HG02870 (cell line): ENCODE measurements around the gene TFB1M.

Experiments
- ATAC-seq: cut with Tn5 transposase; IDR thresholded peaks from one replicate; pipeline ENCODE4 v1.9.1; 2021; ENCODE audit warnings: mild to moderate bottlenecking, moderate library complexity; ENCODE audit not compliant: unreplicated experiment

Gene TFB1M

DNA sequence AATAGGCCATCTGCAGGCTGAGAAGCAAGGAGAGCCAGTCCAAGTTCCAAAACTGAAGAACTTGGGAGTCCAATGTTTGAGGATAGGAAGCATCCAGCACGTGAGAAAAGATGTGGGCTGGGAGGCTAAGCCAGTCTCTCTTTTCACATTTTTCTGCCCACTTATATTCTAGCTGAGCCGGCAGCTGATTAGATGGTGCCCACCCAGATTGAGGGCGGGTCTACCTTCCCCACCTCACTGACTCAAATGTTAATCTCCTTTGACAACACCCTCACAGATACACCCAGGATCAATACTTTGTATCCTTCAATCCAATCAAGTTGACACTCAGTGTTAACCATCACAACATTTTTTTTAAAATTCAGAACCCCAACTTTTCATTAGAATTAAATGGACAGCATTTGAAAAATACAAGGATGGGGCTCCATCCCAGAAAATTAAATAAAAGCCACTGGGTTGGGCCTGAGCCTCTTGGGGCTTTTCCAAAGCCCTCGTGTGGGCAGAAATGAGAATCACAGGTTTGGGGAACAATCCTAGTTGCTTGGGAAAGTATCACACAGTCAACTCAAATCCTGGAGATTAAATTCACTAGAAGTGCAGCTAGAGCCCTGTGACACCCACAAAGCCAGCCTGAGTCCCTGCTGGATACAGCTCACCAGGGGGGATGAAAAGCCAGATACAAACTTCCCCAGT, 48.3 kb downstream of the TFB1M start:
- no peak for ATAC-seq

DNA sequence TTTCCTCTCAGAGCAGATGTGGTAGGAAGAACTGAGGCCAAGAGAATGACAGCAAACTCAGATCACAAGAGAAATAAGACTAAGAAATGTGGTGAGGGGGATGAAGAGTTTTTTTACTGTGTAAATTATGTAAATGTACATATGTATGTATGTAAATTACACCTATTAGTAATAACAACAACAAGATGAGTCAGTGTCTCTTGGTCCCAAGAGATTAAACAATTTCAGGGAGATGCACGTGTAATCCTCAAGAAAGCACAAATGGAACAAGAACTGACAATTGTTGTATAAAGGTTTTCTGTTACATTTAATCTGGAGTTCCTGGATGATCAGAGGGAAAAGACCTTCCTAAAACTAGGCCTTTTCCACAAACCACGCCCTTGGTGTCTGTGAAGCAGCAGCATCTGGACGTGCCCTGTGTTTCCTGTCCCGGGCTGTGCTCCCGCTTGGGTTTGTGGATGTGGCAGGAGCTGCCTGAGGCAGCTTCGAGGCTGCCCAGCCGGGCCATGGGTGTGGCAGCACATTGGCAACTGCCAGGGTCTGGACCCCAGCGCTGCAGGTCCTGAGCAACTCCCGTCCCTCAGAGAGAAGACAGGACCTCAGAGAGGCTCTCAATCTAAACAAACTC, 49.5 kb downstream of the TFB1M start:
- ATAC-seq = no peak

DNA sequence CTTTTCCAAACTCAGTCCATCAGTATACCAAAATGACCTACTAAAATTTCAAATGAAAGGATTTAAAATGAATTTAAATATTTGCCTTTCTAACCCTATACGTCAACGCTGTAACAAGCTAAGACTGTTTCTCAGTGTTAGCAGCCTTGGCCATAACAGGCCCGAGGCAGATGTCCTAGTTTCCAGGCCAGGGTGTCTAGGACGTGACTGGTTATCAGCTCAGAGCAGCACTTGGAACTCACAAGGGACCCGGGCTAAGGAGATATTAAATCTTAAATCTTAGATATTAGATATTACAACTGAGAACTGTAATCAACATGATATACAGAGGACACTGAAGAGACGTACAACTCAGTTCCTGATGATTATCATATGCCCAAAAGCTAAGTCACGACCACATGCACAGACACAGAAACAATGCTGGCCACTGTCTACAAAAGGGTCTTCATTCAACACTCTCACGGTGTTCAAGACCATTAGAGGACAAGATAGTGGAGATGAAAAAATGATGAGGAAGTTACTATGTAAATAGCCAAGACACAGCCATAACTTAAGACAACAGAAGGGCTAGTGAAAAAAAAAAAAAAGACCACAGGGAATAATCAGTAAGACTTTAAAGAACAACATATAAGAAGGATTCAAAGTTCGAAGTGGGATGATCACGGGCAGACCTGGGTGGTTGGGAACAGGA, 50.8 kb downstream of the TFB1M start, which contains the start of gene CLDN20:
CLDN20 (plus strand) TSS at position 641 of the 691 bp plus-strand sequence. CDS start 11,707 bp downstream, outside the sequence.
- no peak for ATAC-seq

DNA sequence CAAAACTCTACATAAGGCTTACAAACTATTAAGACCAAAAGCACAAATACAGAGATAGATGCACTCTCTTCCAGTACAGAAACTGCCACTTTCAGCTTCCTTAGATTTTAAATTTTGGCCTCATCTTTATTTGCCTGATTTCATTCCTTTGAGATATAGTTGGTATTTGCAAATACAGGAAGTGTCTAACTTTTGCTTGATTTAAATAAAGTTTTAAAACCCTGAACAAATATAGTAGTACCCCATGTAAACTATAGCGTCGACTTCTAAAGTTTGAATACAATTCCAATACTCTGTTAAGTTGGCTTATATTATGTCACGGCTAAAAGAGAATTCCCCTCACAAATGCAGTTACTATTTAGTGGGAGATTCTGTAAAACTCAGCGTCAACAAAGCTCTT, 51.6 kb downstream of the TFB1M start:
- ATAC-seq = no peak

DNA sequence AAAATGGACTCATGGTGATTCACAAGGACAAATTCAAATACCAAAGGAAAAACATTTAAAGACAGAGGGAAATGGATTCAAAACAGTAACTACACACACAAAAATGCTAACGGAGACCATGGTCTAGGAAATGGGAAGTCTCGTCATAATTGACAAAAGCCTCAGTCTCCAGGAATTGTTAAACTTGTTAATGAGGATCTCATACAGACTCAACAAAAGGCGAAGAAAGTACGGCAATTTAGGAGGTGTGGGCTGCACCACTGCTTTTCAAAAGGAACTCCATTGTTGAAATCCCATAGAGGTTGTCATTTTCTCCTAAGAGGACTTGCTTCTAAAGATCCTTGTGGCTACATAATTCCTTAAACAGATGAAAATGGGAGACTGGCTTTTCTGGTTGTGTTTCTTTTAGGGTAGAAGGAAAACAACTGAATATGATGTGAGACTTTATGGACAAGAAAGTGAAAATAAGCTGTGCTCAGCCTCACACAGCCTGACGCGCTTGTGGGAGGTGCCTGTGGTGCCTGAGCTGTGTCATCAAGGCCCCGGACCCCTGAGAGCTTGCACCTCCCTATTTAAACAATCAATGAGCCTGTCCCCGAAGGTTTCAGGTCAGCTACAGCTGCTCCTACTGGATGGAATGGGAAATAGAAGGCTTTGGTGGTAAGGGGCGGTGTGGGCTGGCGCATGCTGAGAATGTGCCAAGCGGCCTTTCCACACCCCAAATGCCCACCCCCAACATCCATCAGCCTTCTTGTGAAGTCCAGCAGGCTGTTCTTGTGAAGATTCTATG, 53.0 kb downstream of the TFB1M start:
- ATAC-seq = no peak

DNA sequence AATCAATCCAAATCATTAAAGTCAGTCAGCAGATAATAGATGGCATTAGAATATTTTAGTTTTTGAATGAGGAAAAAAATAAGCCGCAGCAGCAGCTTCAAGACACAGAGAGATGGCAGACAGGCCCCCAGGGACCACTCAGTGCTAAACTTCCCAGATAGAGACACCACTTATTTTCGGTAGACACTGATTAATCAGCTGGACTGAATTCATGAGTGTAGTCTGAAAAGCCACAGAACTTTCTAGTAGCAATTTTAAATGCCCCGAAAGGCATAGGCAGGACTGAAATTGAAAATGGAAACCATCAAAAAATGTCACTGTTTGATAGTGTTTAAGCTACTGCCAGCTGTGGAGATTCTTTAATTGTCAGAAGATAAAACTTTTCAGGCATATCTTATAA, 53.6 kb downstream of the TFB1M start:
- peak; percentile 57 for ATAC-seq

DNA sequence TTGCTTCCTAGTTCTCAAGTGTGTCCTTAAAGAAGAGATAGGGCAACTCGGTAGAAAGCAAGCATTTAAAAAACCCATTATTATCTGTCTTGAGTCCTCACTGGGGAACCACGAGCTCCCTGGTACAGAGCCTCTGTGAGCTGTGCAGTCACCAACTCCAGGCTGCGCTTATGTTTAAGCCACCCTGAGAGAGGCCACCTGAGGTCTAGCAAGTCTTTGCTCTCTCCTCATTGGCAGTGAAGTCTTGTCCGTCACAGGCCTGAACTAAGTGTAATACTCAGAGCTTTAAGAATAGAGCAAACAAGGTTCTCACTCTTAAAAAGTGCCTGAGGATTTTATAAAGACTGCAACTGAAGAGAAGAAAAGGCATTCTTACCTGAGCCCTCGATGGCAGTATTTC, 54.4 kb downstream of the TFB1M start:
- no peak for ATAC-seq

DNA sequence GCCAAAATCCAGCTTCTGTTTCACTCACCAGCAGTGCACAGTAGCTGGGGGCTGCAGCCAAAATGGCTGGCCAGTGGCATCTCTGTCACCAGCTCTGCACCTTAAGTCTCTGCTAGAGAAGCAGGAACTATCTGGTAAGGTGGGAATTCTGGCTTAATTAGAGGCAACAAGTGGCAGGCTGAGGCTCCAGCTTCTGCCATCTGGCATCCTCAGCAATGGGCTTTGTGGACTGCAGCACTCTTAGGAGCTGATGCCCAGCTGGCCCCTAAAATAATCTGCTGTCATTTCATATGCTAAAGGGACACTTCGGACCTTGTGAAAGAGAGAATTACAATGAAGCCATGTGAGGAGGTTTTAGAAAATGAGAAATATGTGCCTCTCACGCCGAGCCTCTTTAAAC, 55.1 kb downstream of the TFB1M start:
- no peak for ATAC-seq

DNA sequence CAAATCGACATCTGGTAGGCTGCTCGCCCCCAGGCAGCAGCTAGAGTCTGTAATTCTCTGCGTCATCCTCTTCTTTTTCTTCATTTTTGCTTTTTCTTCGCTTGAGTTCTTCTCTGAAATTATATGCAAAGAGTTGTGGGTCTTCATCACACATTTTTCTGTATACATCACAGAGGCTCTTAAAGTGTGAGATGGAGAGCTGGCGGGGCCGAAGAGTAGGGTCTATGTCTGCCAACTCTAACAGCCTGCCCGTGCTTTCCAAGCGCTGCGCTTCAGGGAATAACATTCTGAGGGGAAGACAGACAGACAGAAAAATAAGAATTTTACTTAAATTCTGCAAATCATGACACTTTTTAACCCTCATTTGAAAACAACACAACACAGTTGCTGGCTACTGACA, 56.5 kb downstream of the TFB1M start:
- no peak for ATAC-seq

DNA sequence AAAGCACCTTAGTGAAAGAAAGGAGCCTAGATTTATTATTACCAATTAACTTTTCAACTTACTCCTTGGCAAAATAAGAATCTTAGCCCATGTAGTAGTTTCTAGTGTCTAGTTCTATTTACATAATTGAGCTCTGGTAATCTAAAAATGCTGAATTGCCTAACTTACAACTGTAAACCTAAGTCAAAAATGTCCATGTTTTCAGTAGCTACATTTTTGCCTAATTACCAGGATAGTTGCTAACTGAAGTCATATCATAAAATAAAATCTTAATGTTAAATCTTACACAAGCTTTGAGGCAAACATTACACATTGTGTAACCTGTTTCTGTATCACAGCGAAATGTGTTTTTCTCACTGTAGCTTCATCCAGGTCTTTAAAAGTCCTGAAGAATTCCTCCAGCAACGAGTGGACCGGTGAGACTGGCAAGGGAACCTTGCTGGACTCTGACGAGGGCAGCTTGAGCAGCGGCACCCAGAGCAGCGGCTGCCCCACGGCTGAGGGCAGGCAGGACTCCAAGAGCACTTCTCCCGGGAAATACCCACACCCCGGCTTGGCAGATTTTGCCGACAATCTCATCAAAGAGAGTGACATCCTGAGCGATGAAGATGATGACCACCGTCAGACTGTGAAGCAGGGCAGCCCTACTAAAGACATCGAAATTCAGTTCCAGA, 58.0 kb downstream of the TFB1M start:
- ATAC-seq = no peak

DNA sequence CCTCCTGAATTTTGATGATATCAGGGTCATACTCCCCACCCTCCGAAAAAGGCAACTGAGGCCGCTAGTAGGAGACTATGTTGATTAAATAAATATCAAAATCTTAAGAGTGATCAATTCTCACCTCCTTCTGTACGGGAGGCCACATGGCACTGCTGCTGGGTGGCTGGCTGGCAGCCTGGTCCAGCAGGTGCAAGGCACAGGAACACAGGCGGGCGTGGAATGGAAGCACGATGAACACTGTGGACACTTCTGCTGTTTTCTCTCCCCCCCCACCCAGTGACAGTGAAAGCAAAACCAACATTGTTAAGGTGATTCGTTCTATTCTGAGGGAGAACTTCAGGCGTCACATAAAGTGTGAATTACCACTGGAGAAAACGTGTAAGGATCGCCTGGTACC, 60.1 kb downstream of the TFB1M start:
- no peak for ATAC-seq

DNA sequence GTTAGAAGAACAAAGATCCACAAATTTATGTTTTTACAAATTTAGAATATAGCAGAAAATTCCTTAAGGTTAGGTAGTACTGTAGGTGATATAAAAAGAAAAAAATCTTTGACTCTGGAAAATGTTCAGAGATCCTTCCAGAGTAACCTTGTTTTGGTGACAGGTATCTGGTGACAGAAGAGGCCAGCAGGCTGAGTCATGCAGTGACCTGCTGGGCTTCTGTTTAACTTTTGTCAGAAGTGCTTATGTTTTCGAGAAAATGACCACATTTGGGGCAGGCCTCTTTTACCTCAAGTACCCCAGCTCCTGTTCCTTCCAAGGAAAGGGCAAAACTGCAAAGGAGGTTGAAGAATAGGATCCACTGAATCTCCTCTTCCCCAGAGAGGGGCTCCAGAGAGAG, 60.9 kb downstream of the TFB1M start:
- no peak for ATAC-seq

DNA sequence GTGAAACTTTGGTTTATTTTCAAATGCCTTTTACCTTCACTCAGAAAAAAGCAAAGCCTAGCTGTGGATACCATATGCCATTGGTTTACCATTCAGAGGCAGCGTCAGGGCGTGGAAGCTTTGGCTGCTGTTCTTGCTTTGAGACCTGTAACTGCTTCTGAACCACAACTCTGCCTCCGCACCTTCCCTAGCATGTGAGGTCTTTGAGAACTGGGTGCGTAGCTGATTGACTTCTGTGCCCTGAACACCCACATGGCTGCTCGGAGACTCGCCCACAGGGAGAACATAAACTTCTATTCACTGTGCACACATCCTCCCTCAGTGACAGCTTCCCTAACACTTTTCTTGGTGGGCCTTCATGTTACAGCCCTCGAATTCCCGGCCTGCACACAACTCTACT, 61.7 kb downstream of the TFB1M start:
- no peak for ATAC-seq

DNA sequence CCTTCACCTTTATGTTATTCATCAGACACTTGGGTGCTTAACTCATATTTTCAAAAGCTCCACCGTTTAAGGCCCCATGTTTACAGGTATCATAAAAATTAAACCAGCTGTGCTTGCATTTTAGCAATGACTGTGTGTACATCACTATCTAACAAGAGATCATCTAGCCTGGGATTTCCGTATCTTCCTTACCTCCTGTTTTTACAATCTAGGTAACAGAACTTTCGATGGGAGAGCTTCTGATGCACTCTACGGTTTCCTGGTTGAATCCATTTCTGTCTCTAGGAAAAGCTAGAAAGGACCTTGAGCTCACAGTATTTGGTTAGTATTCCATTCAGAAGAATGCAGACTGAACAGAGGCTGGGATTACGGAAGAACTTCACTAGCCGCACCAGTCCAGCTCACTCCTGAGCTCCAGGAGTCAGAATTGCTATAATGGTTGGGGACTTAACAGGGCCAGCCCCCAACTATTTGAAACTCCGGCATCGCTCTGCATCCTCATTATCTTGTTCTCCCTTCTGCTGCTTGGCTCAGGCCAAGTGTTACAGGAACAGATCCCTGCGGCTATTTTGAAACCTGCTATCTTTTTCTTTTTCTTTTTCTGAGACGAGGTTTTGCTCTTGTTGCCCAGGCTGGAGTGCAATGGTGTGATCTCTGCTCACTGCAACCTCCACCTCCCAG, 63.4 kb downstream of the TFB1M start:
- no peak for ATAC-seq

DNA sequence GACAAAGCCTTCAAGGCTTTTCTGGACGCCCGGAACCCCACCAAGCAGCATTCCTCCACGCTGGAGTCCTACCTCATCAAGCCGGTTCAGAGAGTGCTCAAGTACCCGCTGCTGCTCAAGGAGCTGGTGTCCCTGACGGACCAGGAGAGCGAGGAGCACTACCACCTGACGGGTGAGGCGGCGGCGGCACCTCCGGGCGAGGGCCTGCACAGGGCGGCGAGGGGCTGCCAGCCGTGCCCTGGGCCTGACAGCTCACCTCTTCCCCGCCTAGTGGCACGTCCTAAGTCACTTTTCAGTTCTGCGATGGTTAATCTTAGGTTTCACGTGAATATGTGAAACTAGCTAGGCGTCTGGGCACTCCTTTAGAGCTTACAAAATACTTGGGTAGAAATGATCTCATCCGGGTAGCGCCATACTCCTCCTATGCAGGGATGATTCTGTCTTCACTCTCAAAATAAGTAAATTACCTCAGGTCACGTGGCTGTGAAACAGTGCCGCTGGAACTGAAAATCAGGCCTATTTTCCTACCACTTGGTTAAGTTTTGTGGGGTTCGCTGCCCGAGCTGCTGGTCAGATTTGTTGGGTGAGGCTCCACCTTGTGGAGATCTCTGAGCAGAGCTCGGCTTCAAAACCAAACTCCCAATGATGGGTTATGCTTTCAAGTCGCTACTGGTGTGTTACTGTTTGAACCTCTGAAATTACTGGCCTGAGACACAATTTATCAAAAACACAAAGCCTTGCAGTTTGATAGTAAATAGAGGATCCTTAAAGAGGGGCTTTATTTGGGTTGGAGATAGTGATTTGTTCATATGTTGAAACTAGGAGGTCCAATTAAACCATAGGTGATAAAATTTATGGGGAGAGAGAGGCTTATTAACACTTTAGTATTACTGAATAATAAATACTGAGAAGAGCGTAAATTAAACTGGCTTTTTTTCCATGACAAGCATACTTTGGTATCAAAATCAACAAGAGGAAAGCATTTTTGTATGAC, 66.0 kb downstream of the TFB1M start:
- peak; percentile 61 for ATAC-seq

DNA sequence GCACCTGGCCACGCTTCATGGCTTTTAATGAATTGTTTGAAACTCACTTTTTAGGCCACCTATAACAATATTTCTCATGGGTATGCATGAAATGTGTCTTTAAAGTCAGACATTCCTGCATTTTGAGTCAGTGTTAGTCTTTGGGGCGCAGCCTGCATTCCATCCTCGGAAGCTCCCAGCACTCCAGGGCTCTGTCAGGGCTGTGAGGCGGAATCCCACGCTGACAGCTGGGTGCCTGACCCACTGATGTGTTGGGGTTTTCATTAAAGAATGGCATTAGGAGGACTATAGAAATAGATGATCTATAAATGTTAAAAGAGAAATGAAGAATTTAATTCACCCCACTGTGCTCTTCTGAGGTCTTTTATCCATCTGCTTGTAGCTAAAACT, 66.7 kb downstream of the TFB1M start:
- no peak for ATAC-seq

DNA sequence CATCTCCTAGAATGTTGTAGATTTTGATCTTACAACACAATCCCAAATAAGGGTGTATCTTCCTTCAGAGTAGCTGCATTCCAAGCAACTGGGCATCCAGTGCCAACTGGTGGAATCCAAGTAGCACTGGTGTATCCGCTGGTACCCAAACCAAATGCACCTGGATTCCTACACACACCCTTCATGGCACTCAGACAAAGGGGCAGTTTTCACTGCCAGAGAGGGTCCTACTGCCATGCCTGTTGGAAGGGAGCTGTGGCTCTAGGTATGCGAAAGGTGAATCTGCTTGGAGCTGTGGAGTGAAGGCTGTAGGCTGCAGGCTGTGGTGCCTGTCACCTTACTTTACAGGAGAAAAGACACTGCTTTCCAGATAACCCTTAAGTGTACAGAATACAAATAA, 67.5 kb downstream of the TFB1M start:
- no peak for ATAC-seq

DNA sequence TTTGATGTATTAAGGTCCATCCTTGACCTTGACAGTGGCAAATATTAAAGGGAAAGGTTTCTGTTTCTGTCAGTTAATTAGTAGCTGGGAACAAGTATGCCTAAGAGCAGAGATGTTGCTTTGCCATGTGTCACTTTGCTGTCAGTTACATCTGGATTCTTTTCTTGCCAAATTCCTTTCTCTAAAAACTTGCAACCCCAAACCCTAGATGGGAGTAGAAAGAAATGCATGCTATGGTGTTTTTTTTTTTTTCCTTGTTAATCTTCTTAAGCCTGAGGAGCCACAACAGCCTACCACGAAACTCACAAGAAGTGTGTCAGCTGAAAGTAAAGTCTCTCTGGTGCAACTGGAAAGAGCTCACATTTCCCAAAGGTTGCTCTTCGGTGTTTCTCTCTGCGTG, 68.5 kb downstream of the TFB1M start:
- no peak for ATAC-seq

DNA sequence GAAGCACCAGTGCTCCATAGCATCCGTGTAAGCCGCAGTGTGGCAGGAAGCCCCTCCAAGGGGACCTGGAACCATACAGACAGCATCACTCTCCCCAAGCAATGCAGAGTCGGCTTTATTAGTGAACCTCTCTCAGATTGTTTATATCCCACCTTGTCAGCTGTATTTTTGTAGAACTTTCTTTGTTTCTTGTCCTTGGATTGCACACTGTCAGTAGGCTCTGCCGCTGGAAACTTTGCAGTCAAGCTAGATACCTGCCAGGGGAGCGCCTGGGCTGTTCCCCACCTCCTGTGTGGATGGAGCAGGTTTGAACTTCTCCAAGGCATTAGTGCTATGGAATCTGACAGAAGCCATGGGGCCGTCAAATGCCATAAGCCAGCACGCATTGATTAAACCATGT, 69.1 kb downstream of the TFB1M start:
- no peak for ATAC-seq
